ENCODE data around the gene ZMYND15. TPM values are rescaled to one million over a fixed set of nuclear protein-coding genes. Genes with fewer than 3 reads are reported as not detected.
"Not testable (repeated sequence)": the region's sequence is repeated elsewhere in the genome, so short reads cannot be mapped to it uniquely, and the experiment has no call there.

Gene ZMYND15
- total RNA-seq, 1 donor from 2014 or later, result not detected

- Mint-ChIP-seq H3K36me3 (ENCODE audit: unreplicated experiment) (no peaks in the 10 kb centered on the region), H3K9me3 (ENCODE audit: unreplicated experiment) (peaks cover 10% of the 10 kb centered on the region), H3K4me3 (ENCODE audit: unreplicated experiment) (peak overlapping the region; percentile 92), H3K4me1 (ENCODE audit: low read depth, unreplicated experiment) (peaks cover 17% of the 10 kb centered on the region), H3K27ac (ENCODE audit: unreplicated experiment) (no peak overlapping the region), H3K27me3 (ENCODE audit: unreplicated experiment) (peaks cover 15% of the 10 kb centered on the region)
- TF ChIP-seq, protein P1, sequence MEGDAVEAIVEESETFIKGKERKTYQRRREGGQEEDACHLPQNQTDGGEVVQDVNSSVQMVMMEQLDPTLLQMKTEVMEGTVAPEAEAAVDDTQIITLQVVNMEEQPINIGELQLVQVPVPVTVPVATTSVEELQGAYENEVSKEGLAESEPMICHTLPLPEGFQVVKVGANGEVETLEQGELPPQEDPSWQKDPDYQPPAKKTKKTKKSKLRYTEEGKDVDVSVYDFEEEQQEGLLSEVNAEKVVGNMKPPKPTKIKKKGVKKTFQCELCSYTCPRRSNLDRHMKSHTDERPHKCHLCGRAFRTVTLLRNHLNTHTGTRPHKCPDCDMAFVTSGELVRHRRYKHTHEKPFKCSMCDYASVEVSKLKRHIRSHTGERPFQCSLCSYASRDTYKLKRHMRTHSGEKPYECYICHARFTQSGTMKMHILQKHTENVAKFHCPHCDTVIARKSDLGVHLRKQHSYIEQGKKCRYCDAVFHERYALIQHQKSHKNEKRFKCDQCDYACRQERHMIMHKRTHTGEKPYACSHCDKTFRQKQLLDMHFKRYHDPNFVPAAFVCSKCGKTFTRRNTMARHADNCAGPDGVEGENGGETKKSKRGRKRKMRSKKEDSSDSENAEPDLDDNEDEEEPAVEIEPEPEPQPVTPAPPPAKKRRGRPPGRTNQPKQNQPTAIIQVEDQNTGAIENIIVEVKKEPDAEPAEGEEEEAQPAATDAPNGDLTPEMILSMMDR (IDR thresholded peaks at IDR 0.05; ENCODE audit: partially characterized antibody, unreplicated experiment), result no peak
- DNase-seq, result no peak
Measured at GRCh38 chr17:4711661-4712181, 27.9 kb upstream of the ZMYND15 start.

GRCh38 chr17:4712526-4712925, 27.1 kb upstream of the ZMYND15 start:
- Mint-ChIP-seq H3K27me3 (ENCODE audit: unreplicated experiment) (peaks cover 15% of the 10 kb centered on the region), H3K36me3 (ENCODE audit: unreplicated experiment) (no peaks in the 10 kb centered on the region), H3K4me1 (ENCODE audit: low read depth, unreplicated experiment) (peaks cover 17% of the 10 kb centered on the region), H3K9me3 (ENCODE audit: unreplicated experiment) (peaks cover 10% of the 10 kb centered on the region), H3K4me3 (ENCODE audit: unreplicated experiment) (peak overlapping the region; percentile 55), H3K27ac (ENCODE audit: unreplicated experiment) (no peak overlapping the region)
- DNase-seq, result no peak
- TF ChIP-seq, protein P1 (IDR thresholded peaks at IDR 0.05; ENCODE audit: partially characterized antibody, unreplicated experiment), result no peak

GRCh38 chr17:4714340-4715062, 25.1 kb upstream of the ZMYND15 start:
- not testable (repeated sequence) for DNase-seq; H3K36me3 Mint-ChIP-seq (ENCODE audit: unreplicated experiment); H3K9me3 Mint-ChIP-seq (ENCODE audit: unreplicated experiment); H3K4me3 Mint-ChIP-seq (ENCODE audit: unreplicated experiment)
- Mint-ChIP-seq H3K4me1 (ENCODE audit: low read depth, unreplicated experiment) (peaks cover 18% of the 10 kb centered on the region), H3K27me3 (ENCODE audit: unreplicated experiment) (peaks cover 19% of the 10 kb centered on the region), H3K27ac (ENCODE audit: unreplicated experiment) (peak overlapping the region; percentile 33)

- peak overlapping the region; percentile 48 for H3K27ac Mint-ChIP-seq (ENCODE audit: unreplicated experiment)
- H3K9me3 Mint-ChIP-seq (ENCODE audit: unreplicated experiment), result peaks cover 6% of the 10 kb centered on the region
- peak overlapping the region; percentile 44 for H3K4me3 Mint-ChIP-seq (ENCODE audit: unreplicated experiment)
- peaks cover 13% of the 10 kb centered on the region for H3K27me3 Mint-ChIP-seq (ENCODE audit: unreplicated experiment)
- H3K4me1 Mint-ChIP-seq (ENCODE audit: low read depth, unreplicated experiment), result peaks cover 16% of the 10 kb centered on the region
- H3K36me3 Mint-ChIP-seq (ENCODE audit: unreplicated experiment), result peaks cover 12% of the 10 kb centered on the region
- DNase-seq, result no peak
- TF ChIP-seq, protein P1 (IDR thresholded peaks at IDR 0.05; ENCODE audit: partially characterized antibody, unreplicated experiment), result no peak
Measured at GRCh38 chr17:4715063-4715744, 24.4 kb upstream of the ZMYND15 start.

DNA sequence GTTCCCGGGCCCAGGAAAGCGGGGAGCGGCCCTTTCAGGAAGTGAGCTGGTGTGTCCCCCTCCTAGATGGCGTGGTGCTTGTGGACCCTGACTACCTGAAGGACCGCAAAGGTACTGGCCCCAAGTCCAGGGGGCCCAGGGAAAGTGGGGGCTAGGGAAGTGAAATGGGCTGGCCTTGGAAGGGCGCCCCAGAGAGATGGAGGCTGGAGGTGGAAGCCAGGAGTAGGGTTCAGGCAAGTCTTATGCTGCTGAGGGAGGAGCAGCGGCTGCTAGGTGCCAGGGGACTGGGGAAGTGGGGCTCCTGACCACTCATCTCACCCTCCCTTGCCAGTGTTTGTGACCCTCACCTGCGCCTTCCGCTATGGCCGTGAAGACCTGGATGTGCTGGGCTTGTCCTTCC, 23.6 kb upstream of the ZMYND15 start:
- no peak overlapping the region for H3K4me3 Mint-ChIP-seq (ENCODE audit: unreplicated experiment)
- H3K27ac Mint-ChIP-seq (ENCODE audit: unreplicated experiment), result no peak overlapping the region
- H3K4me1 Mint-ChIP-seq (ENCODE audit: low read depth, unreplicated experiment), result peaks cover 16% of the 10 kb centered on the region
- TF ChIP-seq, protein P1 (IDR thresholded peaks at IDR 0.05; ENCODE audit: partially characterized antibody, unreplicated experiment), result no peak
- peaks cover 12% of the 10 kb centered on the region for H3K36me3 Mint-ChIP-seq (ENCODE audit: unreplicated experiment)
- H3K27me3 Mint-ChIP-seq (ENCODE audit: unreplicated experiment), result peaks cover 15% of the 10 kb centered on the region
- peaks cover 5% of the 10 kb centered on the region for H3K9me3 Mint-ChIP-seq (ENCODE audit: unreplicated experiment)
- DNase-seq, result no peak

Data from glutamatergic neuron (in vitro differentiated cells).